ENCODE data around the gene ZRANB2.

ZRANB2 gene

DNA sequence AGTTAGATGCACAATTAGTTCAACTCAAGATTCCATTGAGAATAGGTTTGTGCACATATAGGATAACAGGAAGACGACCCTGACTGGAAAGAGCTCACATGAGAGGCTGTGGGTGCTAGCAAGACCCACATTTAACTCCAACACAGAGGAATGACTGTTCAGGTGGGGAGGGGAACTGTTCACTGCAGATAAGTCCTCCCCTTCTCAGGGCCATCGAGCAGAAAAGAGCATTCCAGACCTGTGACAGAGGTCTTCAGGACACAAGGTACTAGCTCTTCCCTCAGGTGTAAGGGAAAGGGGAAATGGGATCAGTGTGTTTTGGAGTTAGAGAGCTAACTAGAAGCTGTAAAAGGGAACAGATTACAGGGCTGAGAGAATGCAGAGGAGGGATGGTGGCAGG is 41.9 kb downstream of the ZRANB2 start:
- Histone ChIP-seq H3K27me3 (ENCODE audit: control insufficient read depth, insufficient read depth, low read length) (no peaks in the 10 kb centered on the region), H3K36me3 (ENCODE audit: control insufficient read depth, insufficient read depth, low read length) (no peaks in the 10 kb centered on the region), H3K4me3 (ENCODE audit: low read depth, low read length) (no peak overlapping the region), H3K9ac (ENCODE audit: low read depth, low read length) (no peak overlapping the region), H3K9me3 (ENCODE audit: control insufficient read depth, insufficient read depth, low read length) (no peaks in the 10 kb centered on the region), H3K4me1 (ENCODE audit: control insufficient read depth, insufficient read depth, low read length) (no peaks in the 10 kb centered on the region)

DNA sequence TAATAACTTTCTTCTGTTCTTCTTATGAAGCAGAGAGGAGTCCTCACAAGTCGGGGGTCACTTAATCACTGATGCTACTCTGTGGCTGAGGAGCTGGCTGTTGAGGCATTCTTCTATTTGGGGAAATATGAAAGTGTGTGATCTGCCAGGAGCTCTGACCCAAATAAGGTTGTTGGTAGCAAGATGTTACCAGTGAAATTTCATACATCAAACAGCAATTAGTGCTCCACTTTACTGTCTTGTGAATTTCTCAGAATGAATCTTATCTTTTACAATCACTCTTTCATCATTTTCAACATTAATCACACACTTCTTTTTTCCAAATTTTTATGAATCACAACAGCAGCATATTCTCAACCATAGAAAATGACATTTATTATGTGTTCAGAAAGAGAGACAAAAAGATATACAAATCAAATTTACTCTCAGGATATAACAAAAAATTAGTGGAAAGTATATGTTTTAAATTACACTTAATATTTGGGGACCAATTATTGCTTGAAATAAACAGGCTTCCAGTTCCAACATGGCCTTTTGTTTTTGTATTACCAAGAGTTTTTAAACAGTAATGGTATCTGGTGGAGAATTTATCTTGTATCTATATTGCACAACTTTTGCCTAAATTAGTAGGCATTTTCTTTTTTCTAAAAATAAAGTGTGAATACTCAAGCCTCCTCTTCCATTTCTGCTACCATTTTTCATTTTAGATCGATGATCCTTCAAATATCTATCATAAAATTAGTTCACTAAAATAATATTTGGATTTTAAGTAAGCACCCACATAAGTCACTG is 42.8 kb downstream of the ZRANB2 start:
- Histone ChIP-seq H3K4me1 (ENCODE audit: control insufficient read depth, insufficient read depth, low read length) (no peaks in the 10 kb centered on the region), H3K4me3 (ENCODE audit: low read depth, low read length) (no peak overlapping the region), H3K36me3 (ENCODE audit: control insufficient read depth, insufficient read depth, low read length) (no peaks in the 10 kb centered on the region), H3K9me3 (ENCODE audit: control insufficient read depth, insufficient read depth, low read length) (no peaks in the 10 kb centered on the region), H3K9ac (ENCODE audit: low read depth, low read length) (no peak overlapping the region), H3K27me3 (ENCODE audit: control insufficient read depth, insufficient read depth, low read length) (no peaks in the 10 kb centered on the region)

DNA sequence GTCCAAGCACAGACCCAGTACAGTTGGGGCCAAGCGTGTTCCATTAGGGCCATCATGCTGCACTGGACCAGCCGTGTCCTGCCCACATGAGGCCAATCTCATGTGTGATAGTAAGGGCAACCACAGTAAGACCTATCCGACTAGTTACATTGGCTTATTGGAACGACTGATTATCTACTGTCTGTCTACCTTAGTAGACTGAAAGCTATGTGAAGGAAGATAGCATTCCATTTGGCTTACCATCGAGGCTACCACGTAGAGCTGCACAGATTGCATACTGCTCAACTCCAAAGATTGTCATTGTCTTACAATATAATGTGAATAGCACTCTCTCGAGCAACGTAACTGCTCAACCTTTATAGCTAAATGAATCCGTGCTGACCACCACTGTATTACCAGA is 43.8 kb downstream of the ZRANB2 start:
- Histone ChIP-seq H3K4me3 (ENCODE audit: low read depth, low read length) (no peak overlapping the region), H3K27me3 (ENCODE audit: control insufficient read depth, insufficient read depth, low read length) (no peaks in the 10 kb centered on the region), H3K36me3 (ENCODE audit: control insufficient read depth, insufficient read depth, low read length) (no peaks in the 10 kb centered on the region), H3K4me1 (ENCODE audit: control insufficient read depth, insufficient read depth, low read length) (no peaks in the 10 kb centered on the region), H3K9ac (ENCODE audit: low read depth, low read length) (no peak overlapping the region), H3K9me3 (ENCODE audit: control insufficient read depth, insufficient read depth, low read length) (no peaks in the 10 kb centered on the region)

DNA sequence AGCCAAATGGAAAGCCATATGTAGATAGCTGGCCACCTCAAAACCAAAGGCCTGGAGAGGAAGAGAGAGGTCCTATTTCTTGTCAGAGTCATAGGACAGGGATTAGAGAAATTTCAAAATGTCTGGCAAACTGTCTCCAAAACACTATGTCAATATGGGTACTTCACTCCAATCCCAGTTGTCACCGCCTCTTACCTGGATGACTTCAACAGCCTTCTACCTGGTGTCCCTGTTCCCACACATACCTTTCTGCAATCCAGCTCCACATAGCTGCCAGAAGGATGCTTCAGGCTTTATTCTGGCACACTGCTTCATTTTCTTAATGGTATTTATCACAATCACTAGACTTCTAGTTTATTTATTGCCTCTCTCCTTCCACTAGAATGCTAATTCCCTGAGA is 47.7 kb downstream of the ZRANB2 start:
- H3K4me1 ChIP-seq (ENCODE audit: control insufficient read depth, insufficient read depth, low read length): no peaks in the 10 kb centered on the region
- no peaks in the 10 kb centered on the region for H3K36me3 ChIP-seq (ENCODE audit: control insufficient read depth, insufficient read depth, low read length)
- H3K4me3 ChIP-seq (ENCODE audit: low read depth, low read length): no peak overlapping the region
- H3K9me3 ChIP-seq (ENCODE audit: control insufficient read depth, insufficient read depth, low read length): no peaks in the 10 kb centered on the region
- no peak overlapping the region for H3K9ac ChIP-seq (ENCODE audit: low read depth, low read length)
- H3K27me3 ChIP-seq (ENCODE audit: control insufficient read depth, insufficient read depth, low read length): no peaks in the 10 kb centered on the region

DNA sequence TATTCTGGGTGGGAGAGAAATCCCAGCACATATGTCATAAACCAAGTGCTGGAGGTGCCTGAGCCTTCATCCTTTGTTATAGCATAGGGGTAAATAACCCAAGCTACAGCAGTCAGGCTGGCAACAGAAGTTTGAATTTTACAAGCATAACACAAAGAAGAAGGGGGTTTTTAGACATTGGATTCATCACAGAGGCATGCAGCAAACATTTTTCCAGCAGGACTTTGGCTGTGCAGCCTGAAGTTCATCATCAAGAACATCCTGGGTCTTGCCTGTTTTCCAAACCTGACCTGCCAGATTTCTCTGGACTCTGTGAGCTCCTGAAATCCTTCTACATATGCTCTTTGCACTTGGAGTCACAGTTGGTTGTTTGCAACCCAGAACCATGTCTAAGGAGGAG is 49.4 kb downstream of the ZRANB2 start:
- Histone ChIP-seq H3K4me1 (ENCODE audit: control insufficient read depth, insufficient read depth, low read length) (no peaks in the 10 kb centered on the region), H3K9ac (ENCODE audit: low read depth, low read length) (no peak overlapping the region), H3K9me3 (ENCODE audit: control insufficient read depth, insufficient read depth, low read length) (no peaks in the 10 kb centered on the region), H3K27me3 (ENCODE audit: control insufficient read depth, insufficient read depth, low read length) (no peaks in the 10 kb centered on the region), H3K36me3 (ENCODE audit: control insufficient read depth, insufficient read depth, low read length) (no peaks in the 10 kb centered on the region), H3K4me3 (ENCODE audit: low read depth, low read length) (no peak overlapping the region)

DNA sequence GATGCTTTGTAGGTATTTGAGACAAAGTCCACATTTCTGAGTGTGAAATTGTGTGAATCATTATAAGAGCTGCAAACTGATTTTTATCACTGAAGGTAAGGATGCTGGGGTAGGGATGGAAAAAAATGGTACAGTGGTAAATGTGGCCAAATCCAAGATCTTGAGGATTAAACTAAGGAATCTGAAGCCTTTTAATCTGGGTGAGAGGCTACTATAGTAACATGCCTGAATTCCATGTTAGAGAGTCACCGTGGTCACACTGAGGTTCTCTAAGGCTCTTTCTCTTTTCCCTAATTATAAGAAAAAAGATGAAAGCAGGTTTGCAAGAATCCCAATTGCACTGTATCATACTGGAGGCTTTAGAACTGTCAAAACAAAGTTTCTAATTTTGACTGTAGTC is 50.8 kb downstream of the ZRANB2 start:
- no peaks in the 10 kb centered on the region for H3K27me3 ChIP-seq (ENCODE audit: control insufficient read depth, insufficient read depth, low read length)
- H3K36me3 ChIP-seq (ENCODE audit: control insufficient read depth, insufficient read depth, low read length): no peaks in the 10 kb centered on the region
- no peaks in the 10 kb centered on the region for H3K4me1 ChIP-seq (ENCODE audit: control insufficient read depth, insufficient read depth, low read length)
- H3K9me3 ChIP-seq (ENCODE audit: control insufficient read depth, insufficient read depth, low read length): no peaks in the 10 kb centered on the region
- H3K4me3 ChIP-seq (ENCODE audit: low read depth, low read length): no peak overlapping the region
- H3K9ac ChIP-seq (ENCODE audit: low read depth, low read length): no peak overlapping the region

DNA sequence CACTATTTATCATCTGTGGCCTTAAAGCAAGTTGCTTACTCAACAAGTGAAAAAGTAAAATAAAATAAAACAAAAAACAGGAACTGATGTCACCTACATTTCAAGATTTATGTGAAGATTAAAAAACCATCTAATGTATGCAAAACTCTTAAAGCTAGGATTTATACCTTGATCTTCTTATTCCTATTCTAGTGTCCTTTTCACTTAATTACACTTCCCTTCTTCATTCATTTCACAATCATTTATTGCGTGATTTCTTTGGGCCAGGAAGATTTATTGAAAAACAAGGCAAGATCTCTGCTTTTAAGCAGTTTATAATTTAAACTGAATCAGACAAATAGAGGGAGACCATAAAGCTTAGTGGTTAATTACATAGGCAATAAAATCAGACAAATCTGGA is 51.9 kb downstream of the ZRANB2 start:
- H3K4me3 ChIP-seq (ENCODE audit: low read depth, low read length): no peak overlapping the region
- no peaks in the 10 kb centered on the region for H3K36me3 ChIP-seq (ENCODE audit: control insufficient read depth, insufficient read depth, low read length)
- H3K9ac ChIP-seq (ENCODE audit: low read depth, low read length): no peak overlapping the region
- H3K27me3 ChIP-seq (ENCODE audit: control insufficient read depth, insufficient read depth, low read length): no peaks in the 10 kb centered on the region
- H3K4me1 ChIP-seq (ENCODE audit: control insufficient read depth, insufficient read depth, low read length): no peaks in the 10 kb centered on the region
- no peaks in the 10 kb centered on the region for H3K9me3 ChIP-seq (ENCODE audit: control insufficient read depth, insufficient read depth, low read length)

DNA sequence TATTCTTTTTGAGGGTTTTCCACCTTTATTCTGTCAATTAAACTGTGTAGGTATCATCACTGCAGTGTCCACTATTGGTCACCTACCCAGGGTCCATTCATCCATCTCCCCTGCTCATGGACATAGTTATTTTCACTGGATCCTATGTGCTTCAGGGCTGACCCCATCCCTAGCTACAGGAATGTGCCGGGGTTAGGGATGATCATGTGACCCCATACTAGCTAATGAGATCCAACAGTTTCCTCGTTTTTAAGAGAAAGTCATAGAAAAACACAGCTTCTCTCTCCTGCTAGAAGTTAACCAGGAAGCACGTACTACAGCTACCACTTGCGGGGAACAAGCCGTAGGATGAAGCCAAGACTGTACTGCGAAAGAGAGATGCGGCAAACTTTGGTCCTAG is 52.8 kb downstream of the ZRANB2 start:
- H3K27me3 ChIP-seq (ENCODE audit: control insufficient read depth, insufficient read depth, low read length): no peaks in the 10 kb centered on the region
- H3K4me3 ChIP-seq (ENCODE audit: low read depth, low read length): no peak overlapping the region
- H3K9ac ChIP-seq (ENCODE audit: low read depth, low read length): no peak overlapping the region
- H3K4me1 ChIP-seq (ENCODE audit: control insufficient read depth, insufficient read depth, low read length): no peaks in the 10 kb centered on the region
- no peaks in the 10 kb centered on the region for H3K36me3 ChIP-seq (ENCODE audit: control insufficient read depth, insufficient read depth, low read length)
- no peaks in the 10 kb centered on the region for H3K9me3 ChIP-seq (ENCODE audit: control insufficient read depth, insufficient read depth, low read length)

DNA sequence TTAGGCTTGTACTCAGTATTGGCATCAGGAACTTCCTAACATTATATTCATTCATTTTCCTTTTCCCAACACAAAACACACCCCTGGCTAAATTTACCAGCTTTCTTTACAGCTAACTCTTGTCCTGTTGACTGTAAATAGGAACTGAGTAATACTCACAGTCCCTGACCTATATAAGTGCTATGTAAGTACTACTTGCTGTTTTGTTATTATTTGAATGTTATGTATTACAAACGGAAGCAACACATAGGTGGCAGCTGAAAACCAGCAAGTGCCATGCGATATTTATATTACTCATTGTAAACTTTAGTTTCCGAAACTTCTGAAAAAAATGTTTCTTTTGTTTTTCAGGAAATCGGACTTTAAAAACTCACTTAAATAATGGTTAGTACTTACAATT is 54.7 kb downstream of the ZRANB2 start:
- H3K4me1 ChIP-seq (ENCODE audit: control insufficient read depth, insufficient read depth, low read length): no peaks in the 10 kb centered on the region
- H3K36me3 ChIP-seq (ENCODE audit: control insufficient read depth, insufficient read depth, low read length): no peaks in the 10 kb centered on the region
- no peaks in the 10 kb centered on the region for H3K9me3 ChIP-seq (ENCODE audit: control insufficient read depth, insufficient read depth, low read length)
- no peaks in the 10 kb centered on the region for H3K27me3 ChIP-seq (ENCODE audit: control insufficient read depth, insufficient read depth, low read length)
- H3K4me3 ChIP-seq (ENCODE audit: low read depth, low read length): no peak overlapping the region
- no peak overlapping the region for H3K9ac ChIP-seq (ENCODE audit: low read depth, low read length)

DNA sequence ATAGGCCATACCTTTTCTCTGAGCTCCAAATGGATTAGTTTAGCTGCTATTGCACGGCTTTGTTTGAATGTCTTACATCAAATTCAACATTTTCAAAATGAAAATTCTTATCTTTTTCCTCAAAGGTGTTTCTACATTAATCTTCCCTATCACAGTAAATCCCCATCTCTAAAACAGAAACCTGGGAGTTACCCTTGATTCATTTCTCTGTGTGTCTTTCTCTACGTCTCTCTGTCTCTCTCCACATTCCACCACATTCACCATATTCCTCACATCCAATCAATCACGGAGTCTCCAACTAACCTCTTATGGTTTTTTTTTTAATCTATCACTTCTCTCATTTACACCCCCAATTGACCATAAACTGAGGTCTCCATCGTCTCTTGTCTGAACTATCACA is 57.3 kb downstream of the ZRANB2 start:
- no peak overlapping the region for H3K4me3 ChIP-seq (ENCODE audit: low read depth, low read length)
- H3K9me3 ChIP-seq (ENCODE audit: control insufficient read depth, insufficient read depth, low read length): no peaks in the 10 kb centered on the region
- H3K9ac ChIP-seq (ENCODE audit: low read depth, low read length): no peak overlapping the region
- no peaks in the 10 kb centered on the region for H3K36me3 ChIP-seq (ENCODE audit: control insufficient read depth, insufficient read depth, low read length)
- no peaks in the 10 kb centered on the region for H3K4me1 ChIP-seq (ENCODE audit: control insufficient read depth, insufficient read depth, low read length)
- H3K27me3 ChIP-seq (ENCODE audit: control insufficient read depth, insufficient read depth, low read length): no peaks in the 10 kb centered on the region

DNA sequence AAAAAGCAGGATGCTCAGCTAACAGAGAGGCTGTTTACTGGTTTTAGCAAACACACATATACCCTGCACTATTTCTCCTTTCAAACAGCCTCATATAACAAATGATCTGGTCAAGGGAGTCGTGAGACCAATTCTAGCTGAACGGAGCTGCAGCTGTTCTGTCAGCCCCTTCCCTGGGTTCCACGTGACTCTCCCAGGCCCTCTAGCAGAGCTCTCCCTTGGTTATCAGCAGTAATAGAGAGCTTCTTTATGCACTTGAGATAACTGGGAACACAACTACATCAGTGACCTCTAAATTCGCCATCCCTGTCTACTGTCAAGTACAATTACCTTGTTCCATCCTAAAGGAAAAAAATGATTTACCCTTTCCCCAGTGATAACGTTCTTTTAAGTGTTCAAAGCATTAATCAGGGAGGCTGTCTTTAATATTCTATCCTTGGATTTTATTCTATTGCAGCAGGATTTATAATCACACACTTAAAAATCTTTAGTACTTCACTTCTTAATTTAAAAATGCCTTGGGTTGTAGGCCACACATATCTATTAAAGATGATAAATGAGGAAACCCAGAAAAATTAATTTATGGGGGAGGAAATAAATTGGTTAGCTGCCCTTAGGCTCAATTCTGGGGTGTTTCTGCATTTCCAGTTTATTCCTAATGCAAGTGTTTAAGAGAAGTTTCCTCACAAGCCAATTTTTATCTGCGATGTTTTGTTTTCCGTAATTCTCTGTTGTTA is 61.4 kb downstream of the ZRANB2 start:
- H3K9ac ChIP-seq (ENCODE audit: low read depth, low read length): no peak overlapping the region
- no peak overlapping the region for H3K4me3 ChIP-seq (ENCODE audit: low read depth, low read length)
- H3K36me3 ChIP-seq (ENCODE audit: control insufficient read depth, insufficient read depth, low read length): no peaks in the 10 kb centered on the region
- H3K4me1 ChIP-seq (ENCODE audit: control insufficient read depth, insufficient read depth, low read length): no peaks in the 10 kb centered on the region
- H3K9me3 ChIP-seq (ENCODE audit: control insufficient read depth, insufficient read depth, low read length): no peaks in the 10 kb centered on the region
- H3K27me3 ChIP-seq (ENCODE audit: control insufficient read depth, insufficient read depth, low read length): no peaks in the 10 kb centered on the region

DNA sequence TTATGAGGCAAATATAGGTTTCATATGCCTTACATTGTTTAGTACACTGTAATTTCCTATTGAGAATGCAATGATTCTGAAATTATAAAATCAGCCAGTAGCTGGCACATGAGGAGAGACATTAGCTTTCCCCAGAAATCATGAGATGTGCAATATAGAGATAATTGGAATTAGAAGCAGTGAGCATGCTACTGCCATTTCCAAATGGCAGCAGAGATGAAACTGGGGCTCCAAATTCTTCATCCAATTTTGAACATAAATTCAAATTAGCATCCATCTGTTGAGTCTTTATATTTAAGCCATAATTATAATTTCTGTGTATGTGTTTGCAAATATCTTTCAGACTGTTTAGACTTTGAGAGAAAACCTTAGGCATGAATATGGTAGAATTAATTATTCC is 62.0 kb downstream of the ZRANB2 start:
- Histone ChIP-seq H3K4me1 (ENCODE audit: control insufficient read depth, insufficient read depth, low read length) (no peaks in the 10 kb centered on the region), H3K9me3 (ENCODE audit: control insufficient read depth, insufficient read depth, low read length) (no peaks in the 10 kb centered on the region), H3K4me3 (ENCODE audit: low read depth, low read length) (no peak overlapping the region), H3K9ac (ENCODE audit: low read depth, low read length) (no peak overlapping the region), H3K36me3 (ENCODE audit: control insufficient read depth, insufficient read depth, low read length) (no peaks in the 10 kb centered on the region), H3K27me3 (ENCODE audit: control insufficient read depth, insufficient read depth, low read length) (no peaks in the 10 kb centered on the region)

Data from iPS-15b (cell line).